ENCODE data around the gene TMEM222. TPM values are rescaled to one million over a fixed set of nuclear protein-coding genes. Genes with fewer than 3 reads are reported as not detected.

TMEM222 gene
- total RNA-seq, 1 experiment from 2014 or later, result 28.7 TPM

DNA sequence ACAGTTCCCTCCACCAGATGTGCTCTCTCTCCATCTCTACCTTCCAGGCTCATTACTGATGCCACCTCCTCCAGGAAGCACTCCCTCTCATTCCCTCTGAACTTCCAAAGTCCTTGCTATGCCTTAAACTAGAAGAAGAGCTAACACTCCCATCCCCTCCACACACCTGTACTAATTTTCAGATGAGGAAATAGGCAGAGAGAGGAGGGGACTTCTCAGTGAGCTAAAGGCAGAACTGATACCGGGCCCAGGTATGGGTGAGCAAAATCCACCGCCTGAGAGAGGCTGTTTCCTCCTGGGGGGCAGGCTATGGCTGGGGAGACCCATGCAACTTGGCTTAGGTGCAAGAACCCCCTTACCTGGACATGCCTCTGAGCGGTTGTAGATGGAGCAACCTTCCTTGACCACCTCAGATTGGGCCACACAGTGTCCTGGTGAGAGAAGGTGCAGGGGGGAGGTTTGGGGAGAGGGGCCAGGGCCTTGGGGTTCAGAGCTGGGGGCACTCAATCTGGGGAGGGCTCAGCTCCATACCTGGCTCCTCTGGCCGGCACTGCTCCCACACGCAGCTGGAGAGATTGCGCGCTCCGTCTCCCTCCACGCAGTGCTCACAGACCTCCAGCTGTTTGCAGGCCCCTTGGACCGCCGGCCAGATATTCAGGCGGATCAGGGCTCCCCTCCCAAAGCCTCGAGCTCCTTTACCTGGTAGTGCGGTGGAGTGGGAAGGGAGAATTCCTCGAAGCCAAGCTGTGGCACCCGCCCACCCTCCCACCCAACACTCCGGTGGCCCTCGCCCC is 60.2 kb downstream of the TMEM222 start:
- peak overlapping the region; percentile 67 for H3K4me3 Mint-ChIP-seq
- ChIA-PET CTCF (interaction anchor here (0.6 to 13.1 kb wide), 25 partner anchors 8 to 337 kb away, joined by 3 to 260 read pairs (median 5); partner anchors contain the start of genes FCN3, GPR3 and MAP3K6), POLR2A (interaction anchor here (0.5 to 2.7 kb wide), 7 partner anchors 8 to 193 kb away, joined by 3 to 13 read pairs (median 4); partner anchors contain the start of genes FCN3 and MAP3K6)
- no peak overlapping the region for H3K27ac Mint-ChIP-seq
- H3K27me3 Mint-ChIP-seq (ENCODE audit: low read depth), result peaks cover 29% of the 10 kb centered on the region
- H3K9me3 Mint-ChIP-seq, result no peaks in the 10 kb centered on the region
- DNase-seq (ENCODE audit: low spot score) (no peak), ATAC-seq (no peak)
- TF ChIP-seq CREB1 (CRISPR knock-in tag; IDR thresholded peaks at IDR 0.05) (no peak), NR3C1 (CRISPR knock-in tag; conservative IDR thresholded peaks at IDR 0.05; ENCODE audit: low read depth) (no peak), HMGA2 (CRISPR knock-in tag; IDR thresholded peaks at IDR 0.05) (no peak), ZNF423 (CRISPR knock-in tag; IDR thresholded peaks at IDR 0.05) (no peak), ZNF671 (CRISPR knock-in tag; IDR thresholded peaks at IDR 0.05) (no peak), ZNF138 (CRISPR knock-in tag; conservative IDR thresholded peaks at IDR 0.05) (no peak), HMGXB4 (CRISPR knock-in tag; IDR thresholded peaks at IDR 0.05) (no peak), KAT7 (CRISPR knock-in tag; IDR thresholded peaks at IDR 0.05; ENCODE audit: borderline replicate concordance) (no peak), ZBTB21 (CRISPR knock-in tag; IDR thresholded peaks at IDR 0.05; ENCODE audit: borderline replicate concordance) (no peak), RELA (CRISPR knock-in tag; IDR thresholded peaks at IDR 0.05; ENCODE audit: borderline replicate concordance) (no peak), ZNF396 (CRISPR knock-in tag; IDR thresholded peaks at IDR 0.05; ENCODE audit: borderline replicate concordance) (no peak), ATF3 (CRISPR knock-in tag; conservative IDR thresholded peaks at IDR 0.05) (no peak), ZNF232 (CRISPR knock-in tag; IDR thresholded peaks at IDR 0.05) (no peak), CREM (CRISPR knock-in tag; IDR thresholded peaks at IDR 0.05) (no peak), AFF4 (CRISPR knock-in tag; IDR thresholded peaks at IDR 0.05; ENCODE audit: borderline replicate concordance) (no peak), PRRX2 (CRISPR knock-in tag; IDR thresholded peaks at IDR 0.05) (no peak), MXD4 (CRISPR knock-in tag; IDR thresholded peaks at IDR 0.05; ENCODE audit: borderline replicate concordance) (no peak)
- TF ChIP-seq, protein P1, sequence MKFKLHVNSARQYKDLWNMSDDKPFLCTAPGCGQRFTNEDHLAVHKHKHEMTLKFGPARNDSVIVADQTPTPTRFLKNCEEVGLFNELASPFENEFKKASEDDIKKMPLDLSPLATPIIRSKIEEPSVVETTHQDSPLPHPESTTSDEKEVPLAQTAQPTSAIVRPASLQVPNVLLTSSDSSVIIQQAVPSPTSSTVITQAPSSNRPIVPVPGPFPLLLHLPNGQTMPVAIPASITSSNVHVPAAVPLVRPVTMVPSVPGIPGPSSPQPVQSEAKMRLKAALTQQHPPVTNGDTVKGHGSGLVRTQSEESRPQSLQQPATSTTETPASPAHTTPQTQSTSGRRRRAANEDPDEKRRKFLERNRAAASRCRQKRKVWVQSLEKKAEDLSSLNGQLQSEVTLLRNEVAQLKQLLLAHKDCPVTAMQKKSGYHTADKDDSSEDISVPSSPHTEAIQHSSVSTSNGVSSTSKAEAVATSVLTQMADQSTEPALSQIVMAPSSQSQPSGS (CRISPR knock-in tag; IDR thresholded peaks at IDR 0.05; ENCODE audit: borderline replicate concordance, low read depth), result no peak
- TF ChIP-seq, protein P2, sequence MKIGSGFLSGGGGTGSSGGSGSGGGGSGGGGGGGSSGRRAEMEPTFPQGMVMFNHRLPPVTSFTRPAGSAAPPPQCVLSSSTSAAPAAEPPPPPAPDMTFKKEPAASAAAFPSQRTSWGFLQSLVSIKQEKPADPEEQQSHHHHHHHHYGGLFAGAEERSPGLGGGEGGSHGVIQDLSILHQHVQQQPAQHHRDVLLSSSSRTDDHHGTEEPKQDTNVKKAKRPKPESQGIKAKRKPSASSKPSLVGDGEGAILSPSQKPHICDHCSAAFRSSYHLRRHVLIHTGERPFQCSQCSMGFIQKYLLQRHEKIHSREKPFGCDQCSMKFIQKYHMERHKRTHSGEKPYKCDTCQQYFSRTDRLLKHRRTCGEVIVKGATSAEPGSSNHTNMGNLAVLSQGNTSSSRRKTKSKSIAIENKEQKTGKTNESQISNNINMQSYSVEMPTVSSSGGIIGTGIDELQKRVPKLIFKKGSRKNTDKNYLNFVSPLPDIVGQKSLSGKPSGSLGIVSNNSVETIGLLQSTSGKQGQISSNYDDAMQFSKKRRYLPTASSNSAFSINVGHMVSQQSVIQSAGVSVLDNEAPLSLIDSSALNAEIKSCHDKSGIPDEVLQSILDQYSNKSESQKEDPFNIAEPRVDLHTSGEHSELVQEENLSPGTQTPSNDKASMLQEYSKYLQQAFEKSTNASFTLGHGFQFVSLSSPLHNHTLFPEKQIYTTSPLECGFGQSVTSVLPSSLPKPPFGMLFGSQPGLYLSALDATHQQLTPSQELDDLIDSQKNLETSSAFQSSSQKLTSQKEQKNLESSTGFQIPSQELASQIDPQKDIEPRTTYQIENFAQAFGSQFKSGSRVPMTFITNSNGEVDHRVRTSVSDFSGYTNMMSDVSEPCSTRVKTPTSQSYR (CRISPR knock-in tag; IDR thresholded peaks at IDR 0.05), result no peak
- TF ChIP-seq, protein P3, sequence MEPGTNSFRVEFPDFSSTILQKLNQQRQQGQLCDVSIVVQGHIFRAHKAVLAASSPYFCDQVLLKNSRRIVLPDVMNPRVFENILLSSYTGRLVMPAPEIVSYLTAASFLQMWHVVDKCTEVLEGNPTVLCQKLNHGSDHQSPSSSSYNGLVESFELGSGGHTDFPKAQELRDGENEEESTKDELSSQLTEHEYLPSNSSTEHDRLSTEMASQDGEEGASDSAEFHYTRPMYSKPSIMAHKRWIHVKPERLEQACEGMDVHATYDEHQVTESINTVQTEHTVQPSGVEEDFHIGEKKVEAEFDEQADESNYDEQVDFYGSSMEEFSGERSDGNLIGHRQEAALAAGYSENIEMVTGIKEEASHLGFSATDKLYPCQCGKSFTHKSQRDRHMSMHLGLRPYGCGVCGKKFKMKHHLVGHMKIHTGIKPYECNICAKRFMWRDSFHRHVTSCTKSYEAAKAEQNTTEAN (CRISPR knock-in tag; IDR thresholded peaks at IDR 0.05), result no peak
- H3K4me1 Mint-ChIP-seq, result peaks cover 4% of the 10 kb centered on the region; the same call in 1 of the 2 replicates
- H3K36me3 Mint-ChIP-seq, result no peaks in the 10 kb centered on the region
